Measurements from ENCODE around the gene SUSD3.

- TF ChIP-seq POLR2A (IDR thresholded peaks at IDR 0.05) = no peak
- TF ChIP-seq CTCF (IDR thresholded peaks at IDR 0.05) = no peak
These were observed 51.9 kb downstream of the SUSD3 start for GRCh38 chr9:93110311-93110855.
